Ascending aorta (tissue), 2 donors: ENCODE measurements around the gene SVOP. TPM values are rescaled to one million over a fixed set of nuclear protein-coding genes. Genes with fewer than 3 reads are reported as not detected.
"Not testable (repeated sequence)": the region's sequence is repeated elsewhere in the genome, so short reads cannot be mapped to it uniquely, and the experiment has no call there.

Experiments
- DNase-seq, 2 donors: peaks; one replicate each; pipeline ENCODE4 v3.0.0-alpha.2; 2019; ENCODE audit warnings: low spot score in 2 of 2
- H3K27ac ChIP-seq, 2 donors: fragments of 200-600 bp; sonication (generic); one replicate each; pipeline ENCODE4 v1.5.1; 2016 to 2017; ENCODE audit warnings: mild to moderate bottlenecking in 1 of 2
- H3K27me3 ChIP-seq: fragments of 200-600 bp; sonication (generic); one replicate; pipeline ENCODE4 v1.5.1; 2017
- H3K36me3 ChIP-seq, 2 donors: fragments of 200-600 bp; sonication (generic); one replicate each; pipeline ENCODE4 v1.5.1; 2016
- H3K4me1 ChIP-seq, 2 donors: fragments of 200-600 bp; sonication (generic); one replicate each; pipeline ENCODE4 v1.5.1; 2016 to 2017; ENCODE audit warnings: mild to moderate bottlenecking in 1 of 2
- H3K4me3 ChIP-seq, 2 donors: fragments of 200-600 bp; sonication (generic); one replicate each; pipeline ENCODE4 v1.5.1; 2016 to 2017; ENCODE audit warnings: mild to moderate bottlenecking in 1 of 2
- H3K9me3 ChIP-seq, 2 donors: fragments of 200-600 bp; sonication (generic); one replicate each; pipeline ENCODE4 v1.5.1; 2016
- CTCF ChIP-seq, 3 experiments: fragments of 200-600 bp in 2 of 3; fragments of 450-650 bp in 1 of 3; sonication (generic) in 2 of 3; IDR thresholded peaks; one replicate each; pipeline ENCODE4 v1.5.1; 2016 to 2019; ENCODE audit warnings: antibody characterized with exemption in 3 of 3, mild to moderate bottlenecking in 1 of 3, moderate library complexity in 1 of 3
- intact Hi-C: fragments of 100-400 bp; cut with DNase I; formaldehyde crosslinking; loops from one replicate; pipeline ENCODE4 v1.15.1; 2023
- total RNA-seq: library from RNA; depleted of rRNA; stranded (reverse); fragments of >200 nt; gene quantifications from one replicate; pipeline ENCODE4 v1.1.0, GENCODE V29; 2016

The SVOP gene
- total RNA-seq, 1 donor from 2014 or later = not detected

- TF ChIP-seq CTCF (IDR thresholded peaks at IDR 0.05) = no peak
- intact Hi-C loops = no loop called here
- H3K4me1 ChIP-seq = no peaks in the 10 kb centered on the region
- no peaks in the 10 kb centered on the region for H3K27me3 ChIP-seq
- no peaks in the 10 kb centered on the region for H3K9me3 ChIP-seq
- no peak overlapping the region for H3K4me3 ChIP-seq
- DNase-seq = no peak
- no peak overlapping the region for H3K27ac ChIP-seq
- H3K36me3 ChIP-seq = no peaks in the 10 kb centered on the region
Observed at GRCh38 chr12:108875682-108876361, 145.0 kb downstream of the SVOP start.

DNA sequence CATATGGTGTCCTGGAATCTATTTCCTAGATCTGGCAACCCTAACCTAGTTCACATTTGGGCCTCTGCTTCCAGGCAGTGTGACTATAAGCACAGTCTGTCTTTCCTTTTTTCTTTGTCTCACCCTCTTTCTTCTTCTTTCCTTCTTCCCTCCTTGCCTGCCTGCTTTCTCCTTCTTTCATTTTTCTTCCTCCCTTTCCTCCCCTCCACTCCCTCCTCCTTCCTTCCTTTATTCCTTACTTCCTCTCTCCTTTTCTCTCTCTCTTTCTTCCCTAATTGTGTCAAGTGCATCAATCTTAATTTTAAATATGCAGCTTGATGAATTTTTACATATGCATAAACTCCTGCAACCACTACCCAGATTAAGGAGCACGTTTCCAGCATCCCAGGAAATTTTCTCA, 145.6 kb downstream of the SVOP start:
- no peak for TF ChIP-seq CTCF (IDR thresholded peaks at IDR 0.05)
- Histone ChIP-seq H3K27me3 (no peaks in the 10 kb centered on the region), H3K4me1 (no peaks in the 10 kb centered on the region), H3K9me3 (no peaks in the 10 kb centered on the region), H3K36me3 (no peaks in the 10 kb centered on the region), H3K4me3 (no peak overlapping the region), H3K27ac (no peak overlapping the region)
- no peak for DNase-seq
- intact Hi-C loops = no loop called here

DNA sequence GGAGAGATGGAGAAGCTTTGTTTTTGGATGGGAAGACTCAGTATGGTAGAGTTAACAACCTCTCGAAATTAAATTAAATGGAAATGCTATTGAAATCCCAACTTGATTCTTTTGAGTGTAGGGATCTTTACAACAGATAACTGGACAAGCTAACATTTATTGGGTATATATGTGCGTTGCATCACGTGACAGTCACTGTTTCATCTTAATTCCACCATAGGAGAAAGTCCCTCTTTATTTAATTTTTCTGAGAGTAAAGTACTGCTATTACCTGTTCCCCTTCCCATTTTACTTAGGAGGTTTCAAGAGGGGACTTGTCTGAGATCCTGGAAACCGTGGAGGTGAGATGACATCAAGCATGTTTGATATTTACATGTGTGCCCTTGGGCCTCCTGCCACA, 152.1 kb downstream of the SVOP start:
- H3K9me3 ChIP-seq = no peaks in the 10 kb centered on the region
- H3K36me3 ChIP-seq = no peaks in the 10 kb centered on the region
- no peaks in the 10 kb centered on the region for H3K4me1 ChIP-seq
- no peak overlapping the region for H3K27ac ChIP-seq
- no peaks in the 10 kb centered on the region for H3K27me3 ChIP-seq
- TF ChIP-seq CTCF (IDR thresholded peaks at IDR 0.05) = no peak
- intact Hi-C loops = no loop called here
- no peak for DNase-seq
- no peak overlapping the region for H3K4me3 ChIP-seq

GRCh38 chr12:108866083-108866482, 154.8 kb downstream of the SVOP start:
- intact Hi-C loops = not testable (repeated sequence)

DNA sequence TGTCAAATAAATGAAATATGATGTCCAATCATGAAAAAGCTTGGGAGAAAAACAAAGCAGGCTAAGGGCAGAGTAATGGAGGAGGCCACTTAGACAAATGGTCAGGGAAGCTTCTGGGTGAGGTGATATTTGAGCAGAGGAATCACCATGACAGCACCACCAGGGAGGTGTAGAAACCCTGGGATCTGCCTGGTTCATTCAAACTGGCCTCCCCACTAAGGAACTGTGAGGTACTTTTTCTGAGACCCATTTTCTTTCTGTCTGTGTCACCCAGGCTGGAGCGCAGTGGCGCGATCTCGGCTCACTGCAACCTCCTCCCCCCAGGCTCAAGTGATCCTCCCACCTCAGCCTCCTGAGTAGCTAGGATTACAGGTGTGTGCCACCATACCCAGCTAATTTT, 155.7 kb downstream of the SVOP start:
- no peak overlapping the region for H3K27ac ChIP-seq
- no peaks in the 10 kb centered on the region for H3K9me3 ChIP-seq
- TF ChIP-seq CTCF (IDR thresholded peaks at IDR 0.05) = no peak
- no peak for DNase-seq
- intact Hi-C loops = no loop called here
- H3K4me3 ChIP-seq = no peak overlapping the region
- H3K36me3 ChIP-seq = no peaks in the 10 kb centered on the region
- no peaks in the 10 kb centered on the region for H3K27me3 ChIP-seq
- no peaks in the 10 kb centered on the region for H3K4me1 ChIP-seq

More at GRCh38 chr12:108866083-108866482, 154.8 kb downstream of the SVOP start:
- H3K27ac ChIP-seq, H3K4me1 ChIP-seq, DNase-seq, H3K4me3 ChIP-seq, H3K36me3 ChIP-seq, H3K27me3 ChIP-seq, H3K9me3 ChIP-seq: not testable (repeated sequence)

DNA sequence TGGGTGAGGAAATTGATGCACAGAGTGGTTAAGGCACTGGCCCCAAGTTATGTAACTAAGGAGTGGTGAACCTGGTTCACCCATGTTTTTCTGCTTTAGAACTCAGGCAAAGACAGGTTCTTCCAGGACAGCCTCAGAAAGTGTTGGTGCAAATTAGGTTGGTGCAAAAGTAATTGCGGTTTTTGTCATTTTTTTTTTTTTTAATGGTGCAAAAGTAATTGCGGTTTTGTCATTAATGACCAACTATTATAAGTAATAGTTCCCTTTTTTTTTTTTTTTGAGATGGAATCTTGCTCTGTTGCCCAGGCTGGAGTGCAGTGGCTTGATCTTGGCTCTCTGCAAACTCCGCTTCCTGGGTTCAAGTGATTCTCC, 158.3 kb downstream of the SVOP start:
- Histone ChIP-seq H3K27ac (no peak overlapping the region), H3K4me1 (peaks cover 0 to 10% of the 10 kb centered on the region in 2 donors), H3K36me3 (no peaks in the 10 kb centered on the region), H3K9me3 (no peaks in the 10 kb centered on the region), H3K4me3 (no peak overlapping the region), H3K27me3 (no peaks in the 10 kb centered on the region)
- DNase-seq = no peak
- intact Hi-C loops = no loop called here
- no peak for TF ChIP-seq CTCF (IDR thresholded peaks at IDR 0.05)
